GM12874 (cell line): ENCODE measurements around the gene SUV39H2.

Experiments used
- CTCF ChIP-seq: IDR thresholded peaks from 2 replicates; pipeline ENCODE4 v1.5.1; 2011; ENCODE audit warnings: low read depth, mild to moderate bottlenecking, control low read depth, low read length, moderate library complexity; ENCODE audit not compliant: insufficient read depth

The SUV39H2 gene

GRCh38 chr10:14839305-14839695 lies 39.4 kb upstream of the SUV39H2 start:
- no peak for TF ChIP-seq CTCF

GRCh38 chr10:14840178-14840577 lies 38.5 kb upstream of the SUV39H2 start:
- TF ChIP-seq CTCF = no peak

GRCh38 chr10:14843327-14843988 lies 35.2 kb upstream of the SUV39H2 start:
- no peak for TF ChIP-seq CTCF

- no peak for TF ChIP-seq CTCF
Observed at GRCh38 chr10:14844948-14845347, 33.7 kb upstream of the SUV39H2 start.

- TF ChIP-seq CTCF = no peak
Observed at GRCh38 chr10:14852236-14852635, 26.4 kb upstream of the SUV39H2 start.

- no peak for TF ChIP-seq CTCF
Observed at GRCh38 chr10:14855453-14855852, 23.2 kb upstream of the SUV39H2 start.

- no peak for TF ChIP-seq CTCF
Observed at GRCh38 chr10:14858338-14858960, 20.2 kb upstream of the SUV39H2 start.

GRCh38 chr10:14859043-14859442 lies 19.6 kb upstream of the SUV39H2 start:
- no peak for TF ChIP-seq CTCF
